ENCODE results near the gene P2RY14. TPM values are rescaled to one million over a fixed set of nuclear protein-coding genes. Genes with fewer than 3 reads are reported as not detected.
A peak's percentile ranks its signal among the peaks of the same experiment; 100 is the strongest.
"Not testable (repeated sequence)": the region's sequence is repeated elsewhere in the genome, so short reads cannot be mapped to it uniquely, and the experiment has no call there.

P2RY14 gene
- total RNA-seq, 1 donor from 2014 or later, result 1.6 TPM

- Histone ChIP-seq H3K4me3 (ENCODE audit: low read length in 3 of 3) (no peak overlapping the region), H3K9ac (ENCODE audit: low read depth in 1 of 3, low read length in 3 of 3) (no peak overlapping the region), H3K36me3 (ENCODE audit: control insufficient read depth in 3 of 3, insufficient read depth in 3 of 3, low read length in 3 of 3) (no peaks in the 10 kb centered on the region), H3K27me3 (ENCODE audit: control insufficient read depth in 3 of 3, insufficient read depth in 3 of 3, low read length in 3 of 3) (no peaks in the 10 kb centered on the region), H3K27ac (ENCODE audit: low read depth, low read length) (peak overlapping the region; percentile 38), H3K4me1 (ENCODE audit: control insufficient read depth in 3 of 3, insufficient read depth in 3 of 3, low read length in 3 of 3) (peaks cover 4 to 13% (median 7%) of the 10 kb centered on the region in 3 donors), H3K9me3 (ENCODE audit: control insufficient read depth in 3 of 3, low read length in 3 of 3) (no peaks in the 10 kb centered on the region)
Observed at GRCh38 chr3:151171145-151171757, 107.1 kb downstream of the P2RY14 start.

- not testable (repeated sequence) for H3K9me3 ChIP-seq (ENCODE audit: control insufficient read depth in 3 of 3, low read length in 3 of 3); H3K27me3 ChIP-seq (ENCODE audit: control insufficient read depth in 3 of 3, insufficient read depth in 3 of 3, low read length in 3 of 3); H3K4me3 ChIP-seq (ENCODE audit: low read length in 3 of 3); H3K9ac ChIP-seq (ENCODE audit: low read depth in 1 of 3, low read length in 3 of 3); H3K36me3 ChIP-seq (ENCODE audit: control insufficient read depth in 3 of 3, insufficient read depth in 3 of 3, low read length in 3 of 3)
- Histone ChIP-seq H3K4me1 (ENCODE audit: control insufficient read depth in 3 of 3, insufficient read depth in 3 of 3, low read length in 3 of 3) (peaks cover 4 to 13% (median 7%) of the 10 kb centered on the region in 3 donors), H3K27ac (ENCODE audit: low read depth, low read length) (peak overlapping the region; percentile 60)
Observed at GRCh38 chr3:151169948-151170679, 108.2 kb downstream of the P2RY14 start.

GRCh38 chr3:151169262-151169947 lies 108.9 kb downstream of the P2RY14 start:
- Histone ChIP-seq H3K9ac (ENCODE audit: low read depth in 1 of 3, low read length in 3 of 3) (no peak overlapping the region), H3K4me3 (ENCODE audit: low read length in 3 of 3) (no peak overlapping the region), H3K27me3 (ENCODE audit: control insufficient read depth in 3 of 3, insufficient read depth in 3 of 3, low read length in 3 of 3) (no peaks in the 10 kb centered on the region), H3K36me3 (ENCODE audit: control insufficient read depth in 3 of 3, insufficient read depth in 3 of 3, low read length in 3 of 3) (no peaks in the 10 kb centered on the region), H3K9me3 (ENCODE audit: control insufficient read depth in 3 of 3, low read length in 3 of 3) (no peaks in the 10 kb centered on the region), H3K4me1 (ENCODE audit: control insufficient read depth in 3 of 3, insufficient read depth in 3 of 3, low read length in 3 of 3) (peaks cover 4 to 13% (median 7%) of the 10 kb centered on the region in 3 donors), H3K27ac (ENCODE audit: low read depth, low read length) (peak overlapping the region; percentile 60)

- no peaks in the 10 kb centered on the region for H3K27me3 ChIP-seq (ENCODE audit: control insufficient read depth in 3 of 3, insufficient read depth in 3 of 3, low read length in 3 of 3)
- peak overlapping the region; percentile 28 for H3K27ac ChIP-seq (ENCODE audit: low read depth, low read length)
Observed at GRCh38 chr3:151168269-151169094, 109.9 kb downstream of the P2RY14 start.

GRCh38 chr3:151166161-151166560 lies 112.2 kb downstream of the P2RY14 start:
- Histone ChIP-seq H3K4me1 (ENCODE audit: control insufficient read depth in 3 of 3, insufficient read depth in 3 of 3, low read length in 3 of 3) (peaks cover 4 to 13% (median 7%) of the 10 kb centered on the region in 3 donors), H3K27me3 (ENCODE audit: control insufficient read depth in 3 of 3, insufficient read depth in 3 of 3, low read length in 3 of 3) (no peaks in the 10 kb centered on the region), H3K27ac (ENCODE audit: low read depth, low read length) (no peak overlapping the region), H3K9me3 (ENCODE audit: control insufficient read depth in 3 of 3, low read length in 3 of 3) (no peaks in the 10 kb centered on the region), H3K36me3 (ENCODE audit: control insufficient read depth in 3 of 3, insufficient read depth in 3 of 3, low read length in 3 of 3) (no peaks in the 10 kb centered on the region), H3K9ac (ENCODE audit: low read depth in 1 of 3, low read length in 3 of 3) (no peak overlapping the region), H3K4me3 (ENCODE audit: low read length in 3 of 3) (no peak overlapping the region)

More at GRCh38 chr3:151168269-151169094, 109.9 kb downstream of the P2RY14 start:
- Histone ChIP-seq H3K36me3 (ENCODE audit: control insufficient read depth in 3 of 3, insufficient read depth in 3 of 3, low read length in 3 of 3) (no peaks in the 10 kb centered on the region), H3K4me3 (ENCODE audit: low read length in 3 of 3) (no peak overlapping the region), H3K4me1 (ENCODE audit: control insufficient read depth in 3 of 3, insufficient read depth in 3 of 3, low read length in 3 of 3) (peaks cover 4 to 13% (median 7%) of the 10 kb centered on the region in 3 donors), H3K9ac (ENCODE audit: low read depth in 1 of 3, low read length in 3 of 3) (no peak overlapping the region), H3K9me3 (ENCODE audit: control insufficient read depth in 3 of 3, low read length in 3 of 3) (no peaks in the 10 kb centered on the region)

GRCh38 chr3:151165226-151165625 lies 113.1 kb downstream of the P2RY14 start:
- Histone ChIP-seq H3K9me3 (ENCODE audit: control insufficient read depth in 3 of 3, low read length in 3 of 3) (no peaks in the 10 kb centered on the region), H3K36me3 (ENCODE audit: control insufficient read depth in 3 of 3, insufficient read depth in 3 of 3, low read length in 3 of 3) (no peaks in the 10 kb centered on the region), H3K27ac (ENCODE audit: low read depth, low read length) (no peak overlapping the region), H3K4me3 (ENCODE audit: low read length in 3 of 3) (no peak overlapping the region), H3K27me3 (ENCODE audit: control insufficient read depth in 3 of 3, insufficient read depth in 3 of 3, low read length in 3 of 3) (no peaks in the 10 kb centered on the region), H3K4me1 (ENCODE audit: control insufficient read depth in 3 of 3, insufficient read depth in 3 of 3, low read length in 3 of 3) (peaks cover 4 to 5% (median 4%) of the 10 kb centered on the region in 3 donors), H3K9ac (ENCODE audit: low read depth in 1 of 3, low read length in 3 of 3) (no peak overlapping the region)

Small RNAs within 50 kb of the gene (small RNA-seq; reads per million reads assigned to genes)
- not detected for gene RNA5SP145

Other genes starting within 250 kb of the P2RY14 start
- gene MED12L, start 192.9 kb downstream of the P2RY14 start, total RNA-seq, result 8.9 TPM
- 1.6 TPM for gene GPR171, start 75.3 kb downstream of the P2RY14 start, total RNA-seq
- not detected for gene GPR87, start 38.3 kb upstream of the P2RY14 start, total RNA-seq
- 2.6 TPM for gene P2RY13, start 51.0 kb upstream of the P2RY14 start, total RNA-seq
- 0.52 TPM for gene P2RY12, start 106.2 kb upstream of the P2RY14 start, total RNA-seq
- 18.3 TPM for gene IGSF10, start 182.5 kb upstream of the P2RY14 start, total RNA-seq